ENCODE measurements around the gene MYLK.

The MYLK gene

DNA sequence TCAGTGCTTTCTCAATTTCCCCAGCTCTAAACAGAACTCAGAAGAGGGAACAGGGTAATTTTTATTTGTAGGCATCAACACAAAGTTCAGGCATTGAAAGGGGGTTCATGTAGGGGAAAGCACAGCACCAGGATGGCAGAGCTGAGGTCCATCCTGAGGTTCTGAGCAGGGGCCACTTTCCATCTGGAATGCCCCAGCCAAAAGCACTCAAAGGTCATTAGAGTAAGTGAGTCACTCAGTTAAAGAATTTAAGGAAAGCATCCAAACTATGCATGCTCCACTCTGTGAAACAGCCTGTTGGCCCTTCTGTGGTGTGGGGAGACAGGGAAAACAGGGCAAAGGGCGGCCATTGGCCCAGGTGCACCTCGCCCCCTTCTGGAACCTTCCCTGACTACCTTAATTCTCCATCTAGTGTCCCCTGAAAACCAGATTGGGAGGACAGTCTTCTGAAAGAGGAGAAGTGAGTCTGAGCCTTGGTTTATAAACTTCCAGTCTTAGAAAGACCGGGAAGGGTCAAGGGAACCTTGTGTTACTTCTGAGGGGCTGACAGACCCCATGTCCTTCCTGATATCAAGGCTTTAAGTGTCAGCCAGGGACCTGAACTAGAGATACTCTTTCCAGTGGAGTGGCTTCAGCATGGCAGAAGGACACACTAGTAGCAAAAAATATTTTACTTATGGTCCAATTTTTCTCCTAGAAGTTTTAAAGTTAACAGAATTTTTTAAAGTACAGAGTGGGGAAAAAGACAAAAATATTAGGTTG lies 133.3 kb downstream of the MYLK start:
- TF ChIP-seq SIN3A (IDR thresholded peaks at IDR 0.05; ENCODE audit: borderline replicate concordance, insufficient read depth, low read length): no peak

DNA sequence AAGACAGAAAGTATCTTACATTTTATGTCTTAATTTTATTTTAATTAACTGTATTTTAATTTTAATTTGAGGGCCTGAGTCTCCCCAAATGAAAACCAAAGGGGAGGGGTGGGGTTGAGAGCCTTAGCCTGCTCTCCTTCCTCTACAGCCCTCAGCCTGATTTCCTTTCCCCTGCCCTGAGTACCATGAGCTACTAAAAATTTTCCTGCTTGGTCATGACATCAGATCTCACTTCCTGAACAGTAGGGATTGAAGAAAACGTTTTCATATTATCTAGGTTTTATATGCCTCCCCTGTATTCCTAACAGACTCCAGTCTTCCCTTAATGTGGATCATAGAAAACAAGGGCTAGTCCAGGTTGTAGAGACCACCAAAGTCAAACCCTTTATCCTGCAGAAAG lies 133.9 kb downstream of the MYLK start:
- TF ChIP-seq FOXP2 (optimal IDR thresholded peaks at IDR 0.05; ENCODE audit: borderline replicate concordance, extremely low read depth, extremely low read length, insufficient read depth) (no peak), POLR2AphosphoS5 (IDR thresholded peaks at IDR 0.05; ENCODE audit: low read depth, low read length) (no peak)
- TF ChIP-seq, protein P1, sequence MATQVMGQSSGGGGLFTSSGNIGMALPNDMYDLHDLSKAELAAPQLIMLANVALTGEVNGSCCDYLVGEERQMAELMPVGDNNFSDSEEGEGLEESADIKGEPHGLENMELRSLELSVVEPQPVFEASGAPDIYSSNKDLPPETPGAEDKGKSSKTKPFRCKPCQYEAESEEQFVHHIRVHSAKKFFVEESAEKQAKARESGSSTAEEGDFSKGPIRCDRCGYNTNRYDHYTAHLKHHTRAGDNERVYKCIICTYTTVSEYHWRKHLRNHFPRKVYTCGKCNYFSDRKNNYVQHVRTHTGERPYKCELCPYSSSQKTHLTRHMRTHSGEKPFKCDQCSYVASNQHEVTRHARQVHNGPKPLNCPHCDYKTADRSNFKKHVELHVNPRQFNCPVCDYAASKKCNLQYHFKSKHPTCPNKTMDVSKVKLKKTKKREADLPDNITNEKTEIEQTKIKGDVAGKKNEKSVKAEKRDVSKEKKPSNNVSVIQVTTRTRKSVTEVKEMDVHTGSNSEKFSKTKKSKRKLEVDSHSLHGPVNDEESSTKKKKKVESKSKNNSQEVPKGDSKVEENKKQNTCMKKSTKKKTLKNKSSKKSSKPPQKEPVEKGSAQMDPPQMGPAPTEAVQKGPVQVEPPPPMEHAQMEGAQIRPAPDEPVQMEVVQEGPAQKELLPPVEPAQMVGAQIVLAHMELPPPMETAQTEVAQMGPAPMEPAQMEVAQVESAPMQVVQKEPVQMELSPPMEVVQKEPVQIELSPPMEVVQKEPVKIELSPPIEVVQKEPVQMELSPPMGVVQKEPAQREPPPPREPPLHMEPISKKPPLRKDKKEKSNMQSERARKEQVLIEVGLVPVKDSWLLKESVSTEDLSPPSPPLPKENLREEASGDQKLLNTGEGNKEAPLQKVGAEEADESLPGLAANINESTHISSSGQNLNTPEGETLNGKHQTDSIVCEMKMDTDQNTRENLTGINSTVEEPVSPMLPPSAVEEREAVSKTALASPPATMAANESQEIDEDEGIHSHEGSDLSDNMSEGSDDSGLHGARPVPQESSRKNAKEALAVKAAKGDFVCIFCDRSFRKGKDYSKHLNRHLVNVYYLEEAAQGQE (IDR thresholded peaks at IDR 0.05; ENCODE audit: insufficient read depth in 1 of 2, low read depth in 2 of 2, low read length in 2 of 2): no peak

DNA sequence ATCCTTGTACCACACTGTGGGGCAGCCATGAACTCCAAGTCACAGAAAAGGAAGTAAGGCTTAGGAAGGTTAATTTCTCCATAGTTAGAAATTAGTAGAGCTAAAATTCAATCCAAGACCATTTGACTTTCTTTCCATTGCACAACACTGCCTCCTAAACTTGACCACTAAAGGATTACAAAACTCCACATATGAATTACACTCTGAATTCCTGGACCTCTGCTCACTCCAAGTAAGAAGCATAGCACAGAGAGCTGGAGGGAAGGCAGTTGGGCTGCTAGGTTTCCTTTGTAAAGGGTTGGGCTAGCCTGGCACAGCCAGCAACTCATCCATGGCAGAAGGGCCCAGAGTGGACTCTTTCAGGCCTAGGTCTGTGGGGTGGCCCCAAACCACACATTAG lies 134.4 kb downstream of the MYLK start:
- TF ChIP-seq SIN3A (IDR thresholded peaks at IDR 0.05; ENCODE audit: borderline replicate concordance, insufficient read depth, low read length): no peak
- TF ChIP-seq FOXP2 (optimal IDR thresholded peaks at IDR 0.05; ENCODE audit: borderline replicate concordance, extremely low read depth, extremely low read length, insufficient read depth): no peak
- TF ChIP-seq, protein P1 (IDR thresholded peaks at IDR 0.05; ENCODE audit: insufficient read depth in 1 of 2, low read depth in 2 of 2, low read length in 2 of 2): no peak

DNA sequence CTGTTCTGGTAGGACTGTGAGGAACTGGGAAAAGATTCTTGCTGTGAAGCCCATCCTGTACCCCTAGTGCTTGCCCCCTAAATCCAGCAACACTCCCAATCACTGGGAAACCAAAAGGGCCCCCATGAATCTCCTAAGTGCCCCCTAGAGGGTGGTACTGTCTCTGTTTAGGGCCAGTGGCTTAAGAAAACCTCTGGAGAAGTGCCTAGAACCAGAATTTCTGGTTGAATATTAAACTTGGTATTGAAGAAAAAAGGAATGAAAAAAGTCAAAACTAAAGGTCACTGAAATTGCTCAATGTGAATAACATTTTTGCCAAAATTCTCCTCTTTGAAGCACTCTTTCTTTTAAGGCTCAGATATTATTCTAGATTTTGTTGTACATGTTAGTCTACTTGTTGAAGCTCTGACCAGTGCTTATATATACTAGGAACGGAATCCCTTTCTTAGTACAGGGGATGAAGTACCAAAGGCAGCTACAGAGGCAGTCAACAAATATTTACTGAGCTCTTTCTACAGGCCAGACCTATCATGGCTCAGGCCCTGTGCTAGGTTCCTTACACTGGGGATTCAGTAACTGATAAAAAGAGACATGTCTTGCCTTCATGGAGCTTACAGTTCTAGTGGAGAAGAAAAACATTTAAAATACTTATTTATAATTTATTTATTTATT lies 138.8 kb downstream of the MYLK start:
- TF ChIP-seq, protein P1 (IDR thresholded peaks at IDR 0.05; ENCODE audit: insufficient read depth in 1 of 2, low read depth in 2 of 2, low read length in 2 of 2): no peak
- TF ChIP-seq POLR2AphosphoS5 (IDR thresholded peaks at IDR 0.05; ENCODE audit: low read depth, low read length) (no peak), SIN3A (IDR thresholded peaks at IDR 0.05; ENCODE audit: borderline replicate concordance, insufficient read depth, low read length) (no peak)

DNA sequence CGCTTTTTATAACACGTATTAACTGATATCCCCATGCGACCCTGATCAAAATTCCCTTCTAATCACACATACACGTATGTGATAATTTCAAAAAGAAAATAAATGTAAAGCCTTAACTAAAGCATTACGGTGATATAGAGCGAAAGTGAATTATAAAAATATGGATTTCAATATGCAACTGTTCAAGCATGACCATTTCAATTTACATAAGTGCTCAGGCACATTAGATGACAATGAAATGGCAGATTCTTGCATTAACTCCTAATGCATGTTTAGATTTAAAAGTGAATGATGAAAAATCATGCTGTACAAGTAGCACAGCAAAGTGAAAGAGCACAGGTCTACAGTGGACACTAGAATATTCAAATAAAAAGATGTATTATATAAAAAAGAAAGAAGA lies 140.1 kb downstream of the MYLK start:
- TF ChIP-seq, protein P1 (IDR thresholded peaks at IDR 0.05; ENCODE audit: insufficient read depth in 1 of 2, low read depth in 2 of 2, low read length in 2 of 2): no peak
- TF ChIP-seq SIN3A (IDR thresholded peaks at IDR 0.05; ENCODE audit: borderline replicate concordance, insufficient read depth, low read length) (no peak), FOXP2 (optimal IDR thresholded peaks at IDR 0.05; ENCODE audit: borderline replicate concordance, extremely low read depth, extremely low read length, insufficient read depth) (no peak)

All from PFSK-1 (cell line).